ENCODE data around the gene FOXD3.

DNA sequence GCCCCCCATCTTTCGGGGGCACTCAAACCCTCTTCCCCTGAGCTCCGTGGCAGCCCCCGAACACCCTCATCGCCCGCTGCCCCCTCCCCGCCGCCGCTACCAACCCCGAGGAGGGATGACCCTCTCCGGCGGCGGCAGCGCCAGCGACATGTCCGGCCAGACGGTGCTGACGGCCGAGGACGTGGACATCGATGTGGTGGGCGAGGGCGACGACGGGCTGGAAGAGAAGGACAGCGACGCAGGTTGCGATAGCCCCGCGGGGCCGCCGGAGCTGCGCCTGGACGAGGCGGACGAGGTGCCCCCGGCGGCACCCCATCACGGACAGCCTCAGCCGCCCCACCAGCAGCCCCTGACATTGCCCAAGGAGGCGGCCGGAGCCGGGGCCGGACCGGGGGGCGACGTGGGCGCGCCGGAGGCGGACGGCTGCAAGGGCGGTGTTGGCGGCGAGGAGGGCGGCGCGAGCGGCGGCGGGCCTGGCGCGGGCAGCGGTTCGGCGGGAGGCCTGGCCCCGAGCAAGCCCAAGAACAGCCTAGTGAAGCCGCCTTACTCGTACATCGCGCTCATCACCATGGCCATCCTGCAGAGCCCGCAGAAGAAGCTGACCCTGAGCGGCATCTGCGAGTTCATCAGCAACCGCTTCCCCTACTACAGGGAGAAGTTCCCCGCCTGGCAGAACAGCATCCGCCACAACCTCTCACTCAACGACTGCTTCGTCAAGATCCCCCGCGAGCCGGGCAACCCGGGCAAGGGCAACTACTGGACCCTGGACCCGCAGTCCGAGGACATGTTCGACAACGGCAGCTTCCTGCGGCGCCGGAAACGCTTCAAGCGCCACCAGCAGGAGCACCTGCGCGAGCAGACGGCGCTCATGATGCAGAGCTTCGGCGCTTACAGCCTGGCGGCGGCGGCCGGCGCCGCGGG is 837 bp downstream of the FOXD3 start:
- TF ChIP-seq POLR2A (IDR thresholded peaks at IDR 0.05; ENCODE audit: low read depth, low read length) (no peak), POLR2AphosphoS5 (IDR thresholded peaks at IDR 0.05; ENCODE audit: low read depth, low read length) (no peak), TAF1 (IDR thresholded peaks at IDR 0.05; ENCODE audit: low read depth, low read length) (no peak), SPI1 (IDR thresholded peaks at IDR 0.05; ENCODE audit: low read depth, low read length) (no peak), PAX5 (IDR thresholded peaks at IDR 0.05; ENCODE audit: insufficient read depth, low read length, severe bottlenecking) (no peak), POU2F2 (IDR thresholded peaks at IDR 0.05; ENCODE audit: low read depth, low read length) (no peak)
